IPS-18c (cell line): Measurements from ENCODE around the gene WFS1.

Source experiments
- H3K4me3 ChIP-seq: 2 replicates; pipeline ENCODE4 v1.7.0; 2013; ENCODE audit warnings: low read depth, mild to moderate bottlenecking, low read length, moderate library complexity; ENCODE audit not compliant: insufficient read depth
- H3K9me3 ChIP-seq: one replicate; pipeline ENCODE4 v1.6.1; 2013; ENCODE audit warnings: mild to moderate bottlenecking, low read length, moderate library complexity; ENCODE audit not compliant: control insufficient read depth, insufficient read depth

WFS1 gene

GRCh38 chr4:6252051-6252450, 17.6 kb upstream of the WFS1 start:
- H3K9me3 ChIP-seq: no peaks in the 10 kb centered on the region
- H3K4me3 ChIP-seq: no peak overlapping the region

GRCh38 chr4:6253111-6253510, 16.5 kb upstream of the WFS1 start:
- Histone ChIP-seq H3K9me3 (no peaks in the 10 kb centered on the region), H3K4me3 (no peak overlapping the region)

- no peak overlapping the region for H3K4me3 ChIP-seq
Measured at GRCh38 chr4:6253961-6254360, 15.7 kb upstream of the WFS1 start.

GRCh38 chr4:6256141-6256540, 13.5 kb upstream of the WFS1 start:
- Histone ChIP-seq H3K9me3 (no peaks in the 10 kb centered on the region), H3K4me3 (no peak overlapping the region)

More at GRCh38 chr4:6253961-6254360, 15.7 kb upstream of the WFS1 start:
- H3K9me3 ChIP-seq: no peaks in the 10 kb centered on the region

DNA sequence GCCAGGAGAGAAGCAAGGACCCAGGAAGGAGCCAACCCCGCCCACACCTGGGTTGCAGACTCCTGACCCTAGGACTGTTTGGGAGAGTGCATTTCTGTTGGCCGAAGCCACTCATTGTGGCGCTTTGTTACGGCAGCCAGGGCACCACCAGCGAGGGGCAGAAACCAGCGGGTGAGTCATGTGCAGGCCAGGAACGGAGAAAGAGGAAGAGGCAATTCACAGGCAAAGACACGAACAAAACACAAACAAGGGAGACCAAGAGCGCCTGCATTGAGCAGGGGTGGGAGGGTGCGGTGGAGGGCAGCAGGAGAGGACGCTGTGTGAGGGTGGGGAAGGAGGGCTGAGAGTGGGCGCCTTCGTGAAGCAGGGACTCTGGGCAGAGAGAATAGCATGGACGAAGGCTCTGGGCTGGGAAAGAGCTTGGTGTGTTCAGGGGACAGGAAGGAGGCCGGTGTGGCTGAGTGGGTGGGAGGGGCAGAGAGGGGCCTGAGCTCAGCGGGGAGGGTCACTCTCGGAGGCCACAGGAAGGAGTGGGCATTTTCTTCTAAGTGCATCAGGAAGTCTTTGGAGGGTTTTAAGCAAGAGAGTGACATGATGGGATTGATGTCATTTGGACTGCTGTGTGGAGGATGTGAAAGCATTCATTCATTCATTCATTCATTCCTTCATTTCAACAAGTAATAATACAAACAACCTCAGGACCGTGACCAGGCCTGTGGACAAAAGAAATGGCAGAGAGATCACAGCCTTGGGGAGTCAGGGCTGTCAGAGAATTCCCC, 12.2 kb upstream of the WFS1 start:
- no peak overlapping the region for H3K4me3 ChIP-seq
- H3K9me3 ChIP-seq: no peaks in the 10 kb centered on the region

- H3K9me3 ChIP-seq: no peaks in the 10 kb centered on the region
- no peak overlapping the region for H3K4me3 ChIP-seq
Measured at GRCh38 chr4:6258026-6258360, 11.7 kb upstream of the WFS1 start.

DNA sequence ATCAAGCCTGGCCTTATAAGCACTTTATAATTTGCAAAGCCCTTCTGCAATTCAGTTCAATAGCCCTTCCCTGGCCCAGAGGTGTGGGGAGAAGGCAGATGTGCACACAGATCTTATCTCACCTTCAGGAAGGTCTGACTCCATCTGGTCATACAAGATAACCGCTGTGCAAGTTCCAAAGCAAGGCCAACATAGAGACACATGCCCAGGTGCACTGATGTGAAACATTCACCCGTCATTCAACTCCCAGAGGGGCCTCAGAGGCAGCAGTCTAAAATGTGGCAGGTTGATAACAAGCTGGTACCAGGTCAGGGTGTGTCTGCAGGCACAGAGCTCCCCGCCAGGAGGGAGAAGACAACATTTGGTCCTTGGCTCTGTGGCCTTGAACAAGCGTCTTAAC, 10.9 kb upstream of the WFS1 start:
- Histone ChIP-seq H3K9me3 (no peaks in the 10 kb centered on the region), H3K4me3 (no peak overlapping the region)

- Histone ChIP-seq H3K4me3 (no peak overlapping the region), H3K9me3 (no peaks in the 10 kb centered on the region)
Measured at GRCh38 chr4:6259886-6260285, 9.8 kb upstream of the WFS1 start.

- Histone ChIP-seq H3K4me3 (no peak overlapping the region), H3K9me3 (no peaks in the 10 kb centered on the region)
Measured at GRCh38 chr4:6262176-6262575, 7.5 kb upstream of the WFS1 start.

GRCh38 chr4:6262847-6263487, 6.7 kb upstream of the WFS1 start:
- Histone ChIP-seq H3K9me3 (no peaks in the 10 kb centered on the region), H3K4me3 (no peak overlapping the region)

DNA sequence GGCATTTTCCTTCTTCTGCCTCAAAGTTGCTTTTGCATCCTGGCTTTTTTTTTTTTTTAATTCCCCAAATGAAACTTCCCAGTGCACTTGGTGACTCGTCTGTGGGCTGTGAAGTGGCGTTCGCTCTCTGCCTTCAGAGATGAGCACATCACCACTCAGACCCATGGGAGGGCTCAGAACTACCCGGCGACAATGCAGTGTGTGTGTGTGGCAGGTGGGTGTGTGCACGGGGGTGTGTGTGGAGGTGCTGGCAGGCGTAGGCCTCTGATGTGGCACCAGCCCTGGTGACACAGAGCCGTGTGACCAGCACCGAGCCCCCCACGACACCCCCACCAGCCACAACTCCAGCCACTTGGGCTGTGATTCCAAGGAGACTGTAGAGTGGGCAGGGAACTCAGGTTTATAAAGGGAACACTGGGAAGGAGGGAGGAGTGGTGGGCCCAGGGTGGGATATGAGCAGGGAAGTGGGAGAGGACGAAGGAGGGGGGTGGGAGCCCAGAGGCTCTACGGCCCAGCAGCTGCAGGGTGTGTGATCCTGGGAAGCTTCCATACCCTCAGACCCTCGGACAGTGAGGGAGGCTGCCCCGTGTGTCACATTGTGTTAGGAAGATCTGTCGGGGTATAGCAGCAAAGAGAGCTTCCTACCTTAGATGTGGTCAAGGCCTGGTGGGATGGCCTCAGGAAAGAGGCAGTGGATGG, 6.0 kb upstream of the WFS1 start:
- no peak overlapping the region for H3K4me3 ChIP-seq
- H3K9me3 ChIP-seq: no peaks in the 10 kb centered on the region

GRCh38 chr4:6264225-6264540, 5.5 kb upstream of the WFS1 start:
- no peaks in the 10 kb centered on the region for H3K9me3 ChIP-seq

GRCh38 chr4:6265546-6265945, 4.1 kb upstream of the WFS1 start:
- Histone ChIP-seq H3K9me3 (peaks cover 2% of the 10 kb centered on the region), H3K4me3 (no peak overlapping the region)

More at GRCh38 chr4:6264225-6264540, 5.5 kb upstream of the WFS1 start:
- H3K4me3 ChIP-seq: no peak overlapping the region

- Histone ChIP-seq H3K9me3 (peaks cover 2% of the 10 kb centered on the region), H3K4me3 (no peak overlapping the region)
Measured at GRCh38 chr4:6267573-6267972, 2.1 kb upstream of the WFS1 start.

GRCh38 chr4:6268650-6269615, 717 bp upstream of the WFS1 start:
- peak overlapping the region; percentile 6; the same call in 1 of the 2 replicates for H3K4me3 ChIP-seq
- H3K9me3 ChIP-seq: peaks cover 2% of the 10 kb centered on the region

DNA sequence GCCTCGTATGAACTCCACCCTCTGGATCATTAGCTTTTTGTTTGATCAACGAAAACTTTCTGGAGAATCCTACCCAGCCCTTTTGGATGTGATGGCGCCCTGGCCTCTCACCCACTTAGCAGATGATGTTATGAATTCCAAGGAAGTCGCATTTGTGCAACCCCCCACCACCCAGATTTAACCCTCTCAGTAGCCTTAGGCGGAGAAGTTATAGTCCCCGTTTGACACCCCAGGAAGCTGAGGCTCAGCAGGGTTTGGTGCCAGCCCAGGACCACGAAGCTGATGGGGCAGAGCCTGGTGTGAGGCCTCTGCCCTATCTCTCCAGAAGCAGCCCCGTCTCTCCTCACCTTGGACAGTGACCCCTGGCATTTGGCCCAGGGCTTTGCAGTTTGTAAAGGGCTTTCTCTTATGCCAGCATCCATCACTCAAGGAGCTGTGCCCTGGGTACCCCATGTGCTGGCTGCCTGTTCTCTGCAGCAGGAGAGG, 1.0 kb downstream of the WFS1 start:
- H3K9me3 ChIP-seq: peaks cover 2% of the 10 kb centered on the region
- H3K4me3 ChIP-seq: peak overlapping the region; percentile 45

- Histone ChIP-seq H3K9me3 (peaks cover 2% of the 10 kb centered on the region), H3K4me3 (no peak overlapping the region)
Measured at GRCh38 chr4:6271206-6271605, 1.6 kb downstream of the WFS1 start.
